Neuron (in vitro differentiated cells): ENCODE measurements around the gene SRGAP3.

ENCODE experiments used
- H2AFZ ChIP-seq: one replicate; pipeline ENCODE4 v1.6.1; 2013; ENCODE audit warnings: low read depth, mild to moderate bottlenecking, inconsistent platforms, low read length, moderate library complexity
- H3K27me3 ChIP-seq: one replicate; pipeline ENCODE4 v1.6.1; 2013; ENCODE audit warnings: low read length; ENCODE audit not compliant: insufficient read depth
- H3K36me3 ChIP-seq: one replicate; pipeline ENCODE4 v1.6.1; 2013; ENCODE audit warnings: low read length; ENCODE audit not compliant: insufficient read depth
- H3K4me1 ChIP-seq: one replicate; pipeline ENCODE4 v1.6.1; 2013; ENCODE audit warnings: low read length; ENCODE audit not compliant: insufficient read depth
- H3K4me3 ChIP-seq: 2 replicates; pipeline ENCODE4 v1.5.1; 2013; ENCODE audit warnings: mild to moderate bottlenecking, low read length, moderate library complexity
- H3K9me3 ChIP-seq: one replicate; pipeline ENCODE4 v1.6.1; 2013; ENCODE audit warnings: low read length

SRGAP3 gene

GRCh38 chr3:9074079-9074478 lies 175.4 kb downstream of the SRGAP3 start:
- H3K4me3 ChIP-seq, result no peak overlapping the region
- peaks cover 8% of the 10 kb centered on the region for H3K4me1 ChIP-seq
- no peaks in the 10 kb centered on the region for H3K9me3 ChIP-seq
- H3K27me3 ChIP-seq, result no peaks in the 10 kb centered on the region
- no peak overlapping the region for H2AFZ ChIP-seq
- peaks cover 31% of the 10 kb centered on the region for H3K36me3 ChIP-seq

- peaks cover 7% of the 10 kb centered on the region for H3K4me1 ChIP-seq
- H3K27me3 ChIP-seq, result no peaks in the 10 kb centered on the region
- H3K36me3 ChIP-seq, result peaks cover 28% of the 10 kb centered on the region
- H3K9me3 ChIP-seq, result no peaks in the 10 kb centered on the region
- no peak overlapping the region for H3K4me3 ChIP-seq
- H2AFZ ChIP-seq, result no peak overlapping the region
These were observed 176.8 kb downstream of the SRGAP3 start for GRCh38 chr3:9072667-9073009.

- H2AFZ ChIP-seq, result no peak overlapping the region
- no peaks in the 10 kb centered on the region for H3K9me3 ChIP-seq
- H3K4me1 ChIP-seq, result peaks cover 1% of the 10 kb centered on the region
- no peaks in the 10 kb centered on the region for H3K27me3 ChIP-seq
- peaks cover 27% of the 10 kb centered on the region for H3K36me3 ChIP-seq
- no peak overlapping the region for H3K4me3 ChIP-seq
These were observed 177.3 kb downstream of the SRGAP3 start for GRCh38 chr3:9071936-9072666.

GRCh38 chr3:9070961-9071360 lies 178.5 kb downstream of the SRGAP3 start:
- peaks cover 26% of the 10 kb centered on the region for H3K36me3 ChIP-seq
- H3K4me1 ChIP-seq, result no peaks in the 10 kb centered on the region
- no peak overlapping the region for H3K4me3 ChIP-seq
- no peak overlapping the region for H2AFZ ChIP-seq
- no peaks in the 10 kb centered on the region for H3K9me3 ChIP-seq
- no peaks in the 10 kb centered on the region for H3K27me3 ChIP-seq

GRCh38 chr3:9069971-9070370 lies 179.5 kb downstream of the SRGAP3 start:
- Histone ChIP-seq H3K36me3 (peaks cover 28% of the 10 kb centered on the region), H3K4me3 (no peak overlapping the region), H2AFZ (no peak overlapping the region), H3K27me3 (no peaks in the 10 kb centered on the region), H3K4me1 (no peaks in the 10 kb centered on the region), H3K9me3 (no peaks in the 10 kb centered on the region)

GRCh38 chr3:9068051-9068450 lies 181.4 kb downstream of the SRGAP3 start:
- Histone ChIP-seq H3K27me3 (no peaks in the 10 kb centered on the region), H3K4me3 (no peak overlapping the region), H3K4me1 (no peaks in the 10 kb centered on the region), H3K36me3 (peaks cover 39% of the 10 kb centered on the region), H2AFZ (no peak overlapping the region), H3K9me3 (peaks cover 9% of the 10 kb centered on the region)

GRCh38 chr3:9067352-9067975 lies 182.0 kb downstream of the SRGAP3 start:
- no peak overlapping the region for H2AFZ ChIP-seq
- peaks cover 13% of the 10 kb centered on the region for H3K9me3 ChIP-seq
- H3K4me1 ChIP-seq, result no peaks in the 10 kb centered on the region
- H3K4me3 ChIP-seq, result no peak overlapping the region
- H3K27me3 ChIP-seq, result no peaks in the 10 kb centered on the region
- peaks cover 41% of the 10 kb centered on the region for H3K36me3 ChIP-seq

GRCh38 chr3:9066775-9067174 lies 182.7 kb downstream of the SRGAP3 start:
- Histone ChIP-seq H3K9me3 (peaks cover 15% of the 10 kb centered on the region), H2AFZ (no peak overlapping the region), H3K4me3 (no peak overlapping the region), H3K36me3 (peaks cover 40% of the 10 kb centered on the region), H3K4me1 (no peaks in the 10 kb centered on the region), H3K27me3 (no peaks in the 10 kb centered on the region)

GRCh38 chr3:9066141-9066540 lies 183.3 kb downstream of the SRGAP3 start:
- no peaks in the 10 kb centered on the region for H3K27me3 ChIP-seq
- H3K4me1 ChIP-seq, result no peaks in the 10 kb centered on the region
- no peak overlapping the region for H2AFZ ChIP-seq
- H3K36me3 ChIP-seq, result peaks cover 45% of the 10 kb centered on the region
- H3K4me3 ChIP-seq, result no peak overlapping the region
- peaks cover 15% of the 10 kb centered on the region for H3K9me3 ChIP-seq

- no peak overlapping the region for H3K4me3 ChIP-seq
- H3K9me3 ChIP-seq, result peaks cover 15% of the 10 kb centered on the region
- peaks cover 46% of the 10 kb centered on the region for H3K36me3 ChIP-seq
- no peaks in the 10 kb centered on the region for H3K27me3 ChIP-seq
- no peak overlapping the region for H2AFZ ChIP-seq
- H3K4me1 ChIP-seq, result no peaks in the 10 kb centered on the region
These were observed 184.6 kb downstream of the SRGAP3 start for GRCh38 chr3:9064850-9065249.

GRCh38 chr3:9064251-9064650 lies 185.2 kb downstream of the SRGAP3 start:
- Histone ChIP-seq H3K27me3 (no peaks in the 10 kb centered on the region), H2AFZ (no peak overlapping the region), H3K36me3 (peaks cover 52% of the 10 kb centered on the region), H3K9me3 (peaks cover 15% of the 10 kb centered on the region), H3K4me1 (no peaks in the 10 kb centered on the region), H3K4me3 (no peak overlapping the region)

- no peak overlapping the region for H2AFZ ChIP-seq
- no peaks in the 10 kb centered on the region for H3K4me1 ChIP-seq
- no peaks in the 10 kb centered on the region for H3K27me3 ChIP-seq
- peaks cover 15% of the 10 kb centered on the region for H3K9me3 ChIP-seq
- H3K4me3 ChIP-seq, result no peak overlapping the region
- H3K36me3 ChIP-seq, result peaks cover 66% of the 10 kb centered on the region
These were observed 186.9 kb downstream of the SRGAP3 start for GRCh38 chr3:9062570-9062969.

GRCh38 chr3:9061634-9062033 lies 187.8 kb downstream of the SRGAP3 start:
- no peaks in the 10 kb centered on the region for H3K4me1 ChIP-seq
- H3K36me3 ChIP-seq, result peaks cover 73% of the 10 kb centered on the region
- H3K9me3 ChIP-seq, result peaks cover 15% of the 10 kb centered on the region
- H2AFZ ChIP-seq, result no peak overlapping the region
- no peak overlapping the region for H3K4me3 ChIP-seq
- no peaks in the 10 kb centered on the region for H3K27me3 ChIP-seq
